OCI-LY7 (cell line): Measurements from ENCODE around the gene CTNNA2. TPM values are rescaled to one million over a fixed set of nuclear protein-coding genes. Genes with fewer than 3 reads are reported as not detected.

Experiments
- BruUV-seq: library from RNA; stranded (reverse); fragments of 400-500 nt; replicated peaks from 2 replicates; lab custom pipeline; 2021; lab: Mats Ljungman, UMichigan
- CTCF ChIA-PET: fragments of 300-600 bp; sonication (Branson Sonifier 250); formaldehyde crosslinking; loops from one replicate; lab custom pipeline; 2022; ENCODE audit warnings: antibody characterized with exemption; ENCODE audit not compliant: unreplicated experiment; lab: Charles Lee
- POLR2A ChIA-PET: fragments of 300-600 bp; sonication (Branson Sonifier 250); formaldehyde crosslinking; loops from one replicate; lab custom pipeline; 2022; ENCODE audit warnings: antibody characterized with exemption; lab: Charles Lee
- DNase-seq: peaks from one replicate; pipeline ENCODE4 v3.0.0-alpha.2; 2015; ENCODE audit warnings: low spot score
- H2AFZ ChIP-seq: fragments of 200-600 bp; sonication (generic), shearing (Covaris generic); 2 replicates; pipeline ENCODE4 v1.6.1; 2014; ENCODE audit warnings: mild to moderate bottlenecking, antibody characterized with exemption, low read length, moderate library complexity
- H3K27ac ChIP-seq: fragments of 200-600 bp; sonication (generic); 2 replicates; pipeline ENCODE4 v1.5.1; 2014; ENCODE audit warnings: mixed run types, low read depth, mild to moderate bottlenecking, moderate library complexity, low read length, inconsistent platforms; ENCODE audit not compliant: poor library complexity, severe bottlenecking
- H3K36me3 ChIP-seq: fragments of 200-600 bp; sonication (generic); 2 replicates; pipeline ENCODE4 v1.6.1; 2014; ENCODE audit warnings: mild to moderate bottlenecking, antibody characterized with exemption, low read length, moderate library complexity, mixed read lengths; ENCODE audit not compliant: insufficient read depth
- H3K4me1 ChIP-seq: fragments of 200-600 bp; sonication (generic); 2 replicates; pipeline ENCODE4 v1.5.1; 2014; ENCODE audit warnings: mild to moderate bottlenecking, low read length; ENCODE audit not compliant: insufficient read depth, poor library complexity, severe bottlenecking
- H3K4me2 ChIP-seq: fragments of 200-600 bp; sonication (generic); 2 replicates; pipeline ENCODE4 v1.6.1; 2014; ENCODE audit warnings: mild to moderate bottlenecking, low read length
- H3K4me3 ChIP-seq: fragments of 200-600 bp; sonication (generic); 2 replicates; pipeline ENCODE4 v1.5.1; 2014; ENCODE audit warnings: mild to moderate bottlenecking, low read depth, low read length; ENCODE audit not compliant: poor library complexity, severe bottlenecking
- H3K79me2 ChIP-seq: fragments of 200-600 bp; sonication (generic); 2 replicates; pipeline ENCODE4 v1.6.1; 2016; ENCODE audit warnings: low read depth, mild to moderate bottlenecking, low read length, moderate library complexity, mixed read lengths; ENCODE audit not compliant: insufficient read depth
- H3K9me2 ChIP-seq: fragments of 200-600 bp; sonication (generic); 2 replicates; pipeline ENCODE4 v1.6.1; 2016; ENCODE audit warnings: mild to moderate bottlenecking, low read length, mixed read lengths; ENCODE audit not compliant: insufficient read depth
- H3K9me3 ChIP-seq: fragments of 200-600 bp; sonication (generic); 2 replicates; pipeline ENCODE4 v1.6.1; 2014; ENCODE audit warnings: mild to moderate bottlenecking, mixed run types, low read length, mixed read lengths
- H4K20me1 ChIP-seq: fragments of 200-600 bp; sonication (generic); 2 replicates; pipeline ENCODE4 v1.6.1; 2014; ENCODE audit warnings: mild to moderate bottlenecking, antibody characterized with exemption, low read length, moderate library complexity, mixed read lengths; ENCODE audit not compliant: insufficient read depth
- CTCF ChIP-seq: fragments of 200-600 bp; sonication (generic); conservative IDR thresholded peaks from 2 replicates; pipeline ENCODE4 v1.5.1; 2014; ENCODE audit warnings: mild to moderate bottlenecking, antibody characterized with exemption, low read length, moderate library complexity, mixed read lengths
- EZH2phosphoT487 ChIP-seq: fragments of 200-600 bp; sonication (generic); IDR thresholded peaks from 2 replicates; pipeline ENCODE4 v1.6.1; 2018; ENCODE audit warnings: low read depth, borderline replicate concordance, mild to moderate bottlenecking, mixed run types, antibody characterized with exemption, low read length, moderate library complexity, mixed read lengths
- intact Hi-C: fragments of 100-400 bp; cut with micrococcal nuclease; formaldehyde crosslinking; loops from one replicate; pipeline ENCODE4 v1.10.0; 2022; ENCODE audit not compliant: unreplicated experiment
- total RNA-seq, 2 experiments: library from RNA; depleted of rRNA in 1 of 2; stranded (reverse); fragments of >200 nt in 1 of 2; shearing (Covaris generic) in 1 of 2; gene quantifications; 2 replicates each; pipeline ENCODE4 v1.2.3, GENCODE V29; 2014 to 2022

CTNNA2 gene
- total RNA-seq, 2 experiments from 2014 or later: 0.19 to 2.7 TPM

- POLR2A ChIA-PET: no interaction called here
These were observed 422.3 kb downstream of the CTNNA2 start for GRCh38 chr2:79935046-79935732.

GRCh38 chr2:79935771-79936657 is 423.2 kb downstream of the CTNNA2 start:
- DNase-seq: peak; percentile 41
- Histone ChIP-seq H3K4me1 (no peaks in the 10 kb centered on the region), H3K4me3 (no peak overlapping the region), H3K79me2 (no peaks in the 10 kb centered on the region), H3K36me3 (no peaks in the 10 kb centered on the region), H2AFZ (no peak overlapping the region), H3K9me2 (no peaks in the 10 kb centered on the region), H3K27ac (no peak overlapping the region), H3K4me2 (no peak overlapping the region), H4K20me1 (no peaks in the 10 kb centered on the region), H3K9me3 (no peaks in the 10 kb centered on the region)
- BruUV-seq: no TSS peak
- ChIA-PET CTCF (no interaction called here), POLR2A (no interaction called here)
- TF ChIP-seq CTCF (peak; percentile 79), EZH2phosphoT487 (no peak)
- intact Hi-C loops: no loop called here

More at GRCh38 chr2:79935046-79935732, 422.3 kb downstream of the CTNNA2 start:
- Histone ChIP-seq H3K4me1 (no peaks in the 10 kb centered on the region), H3K36me3 (no peaks in the 10 kb centered on the region), H3K79me2 (no peaks in the 10 kb centered on the region), H3K4me2 (no peak overlapping the region), H3K9me2 (no peaks in the 10 kb centered on the region), H2AFZ (no peak overlapping the region), H4K20me1 (no peaks in the 10 kb centered on the region), H3K9me3 (no peaks in the 10 kb centered on the region), H3K27ac (no peak overlapping the region), H3K4me3 (no peak overlapping the region)
- TF ChIP-seq EZH2phosphoT487: no peak
- TF ChIP-seq CTCF: no peak
- BruUV-seq: no TSS peak
- DNase-seq: no peak
- intact Hi-C loops: no loop called here
- CTCF ChIA-PET: no interaction called here
